SU-DHL-6 (cell line): Measurements from ENCODE around the gene CAPZA2.

Experiments used
- CTCF ChIP-seq: fragments of 200-600 bp; sonication (generic); IDR thresholded peaks from one replicate; pipeline ENCODE4 v1.5.1; 2017; ENCODE audit warnings: antibody characterized with exemption, mild to moderate bottlenecking, low read length, moderate library complexity; ENCODE audit not compliant: insufficient read depth, poor library complexity, severe bottlenecking
- EZH2phosphoT487 ChIP-seq: fragments of 200-600 bp; sonication (generic), shearing (Covaris generic); conservative IDR thresholded peaks from 2 replicates; pipeline ENCODE4 v1.6.1; 2018; ENCODE audit warnings: mild to moderate bottlenecking, antibody characterized with exemption, low read length, moderate library complexity, mixed read lengths

- TF ChIP-seq CTCF, result no peak
- TF ChIP-seq EZH2phosphoT487, result no peak
Measured at GRCh38 chr7:116820149-116820548, 42.2 kb upstream of the CAPZA2 start.
